PFSK-1 (cell line): ENCODE results near the gene PRIMPOL.

Source experiments
- FOXP2 ChIP-seq: optimal IDR thresholded peaks from 2 replicates; pipeline ENCODE3; 2011; ENCODE audit warnings: borderline replicate concordance, control low read depth, inconsistent platforms; ENCODE audit not compliant: insufficient read depth; ENCODE audit errors: extremely low read length, extremely low read depth
- POLR2AphosphoS5 ChIP-seq: IDR thresholded peaks from 2 replicates; pipeline ENCODE4 v1.6.1; 2012; ENCODE audit warnings: low read depth, mild to moderate bottlenecking, control low read depth, low read length, moderate library complexity
- REST ChIP-seq, 2 experiments: IDR thresholded peaks; 2 replicates each; pipeline versions ENCODE4 v1.6.1 to v1.8.0; 2011 to 2012; ENCODE audit warnings: low read depth in 2 of 2, low read length in 2 of 2, control low read depth in 1 of 2, inconsistent platforms in 1 of 2, mild to moderate bottlenecking in 1 of 2, moderate library complexity in 1 of 2; ENCODE audit not compliant: insufficient read depth in 1 of 2
- SIN3A ChIP-seq: IDR thresholded peaks from 2 replicates; pipeline ENCODE4 v1.6.1; 2012; ENCODE audit warnings: mild to moderate bottlenecking, low read length, moderate library complexity, borderline replicate concordance; ENCODE audit not compliant: insufficient read depth
- TAF1 ChIP-seq: IDR thresholded peaks from 2 replicates; pipeline ENCODE4 v1.6.1; 2012; ENCODE audit warnings: low read length, control low read depth, borderline replicate concordance; ENCODE audit not compliant: insufficient read depth

Gene PRIMPOL

GRCh38 chr4:184672741-184673140 is 23.2 kb downstream of the PRIMPOL start:
- TF ChIP-seq TAF1 (no peak), REST (IDR thresholded peaks at IDR 0.05; ENCODE audit: insufficient read depth in 1 of 2, low read depth in 2 of 2, low read length in 2 of 2) (no peak), FOXP2 (no peak), POLR2AphosphoS5 (no peak), SIN3A (no peak)

- TF ChIP-seq POLR2AphosphoS5 (no peak), FOXP2 (no peak), SIN3A (no peak), TAF1 (no peak), REST (IDR thresholded peaks at IDR 0.05; ENCODE audit: insufficient read depth in 1 of 2, low read depth in 2 of 2, low read length in 2 of 2) (no peak)
Observed at GRCh38 chr4:184674011-184674410, 24.5 kb downstream of the PRIMPOL start.

GRCh38 chr4:184675018-184675417 is 25.5 kb downstream of the PRIMPOL start:
- no peak for TF ChIP-seq POLR2AphosphoS5
- TF ChIP-seq FOXP2 = no peak
- TF ChIP-seq TAF1 = no peak
- no peak for TF ChIP-seq REST (IDR thresholded peaks at IDR 0.05; ENCODE audit: insufficient read depth in 1 of 2, low read depth in 2 of 2, low read length in 2 of 2)

- TF ChIP-seq FOXP2 = no peak
- TF ChIP-seq SIN3A = no peak
- no peak for TF ChIP-seq TAF1
- TF ChIP-seq POLR2AphosphoS5 = no peak
- no peak for TF ChIP-seq REST (IDR thresholded peaks at IDR 0.05; ENCODE audit: insufficient read depth in 1 of 2, low read depth in 2 of 2, low read length in 2 of 2)
Observed at GRCh38 chr4:184675821-184676492, 26.4 kb downstream of the PRIMPOL start.

GRCh38 chr4:184680698-184681097 is 31.2 kb downstream of the PRIMPOL start:
- TF ChIP-seq FOXP2 = no peak
- no peak for TF ChIP-seq SIN3A
- TF ChIP-seq TAF1 = no peak
- no peak for TF ChIP-seq POLR2AphosphoS5
- no peak for TF ChIP-seq REST (IDR thresholded peaks at IDR 0.05; ENCODE audit: insufficient read depth in 1 of 2, low read depth in 2 of 2, low read length in 2 of 2)
